Urinary bladder (tissue), 4 donors: ENCODE data around the gene ACTN1. TPM values are rescaled to one million over a fixed set of nuclear protein-coding genes. Genes with fewer than 3 reads are reported as not detected.

ENCODE experiments used
- DNase-seq: peaks from one replicate; pipeline ENCODE4 v3.0.0-alpha.2; 2015; ENCODE audit errors: extremely low spot score
- H3K27ac ChIP-seq: one replicate; pipeline ENCODE4 v1.5.1; 2013; ENCODE audit warnings: low read depth, mild to moderate bottlenecking, moderate library complexity
- H3K36me3 ChIP-seq: one replicate; pipeline ENCODE4 v1.6.1; 2013; ENCODE audit warnings: mild to moderate bottlenecking, moderate library complexity; ENCODE audit not compliant: insufficient read depth
- H3K4me1 ChIP-seq: one replicate; pipeline ENCODE4 v1.6.1; 2013; ENCODE audit warnings: mild to moderate bottlenecking, moderate library complexity; ENCODE audit not compliant: insufficient read depth
- H3K4me3 ChIP-seq: one replicate; pipeline ENCODE4 v1.5.1; 2013; ENCODE audit warnings: low read depth, low read length
- WGBS: extraction: QIAGEN DNeasy Blood & Tissue Kit; methylation state at CpG from one replicate; pipeline ENCODE4 v1.1.7; 2013; 5-methylcytosine and 5-hydroxymethylcytosine counted together
- polyA plus RNA-seq: library from polyadenylated mRNA; stranded (reverse); fragments of 200-250 nt; gene quantifications from one replicate; pipeline ENCODE4 v1.2.3, GENCODE V29; 2013
- total RNA-seq: library from RNA; depleted of rRNA; stranded (reverse); fragments of >200 nt; gene quantifications from one replicate; pipeline ENCODE4 v1.2.3, GENCODE V29; 2014
- donor health status: healthy with polysubstance abuse.
- donor health status: healthy.

Gene ACTN1
- total and polyA plus RNA-seq, 2 donors: 150 to 723 TPM

DNA sequence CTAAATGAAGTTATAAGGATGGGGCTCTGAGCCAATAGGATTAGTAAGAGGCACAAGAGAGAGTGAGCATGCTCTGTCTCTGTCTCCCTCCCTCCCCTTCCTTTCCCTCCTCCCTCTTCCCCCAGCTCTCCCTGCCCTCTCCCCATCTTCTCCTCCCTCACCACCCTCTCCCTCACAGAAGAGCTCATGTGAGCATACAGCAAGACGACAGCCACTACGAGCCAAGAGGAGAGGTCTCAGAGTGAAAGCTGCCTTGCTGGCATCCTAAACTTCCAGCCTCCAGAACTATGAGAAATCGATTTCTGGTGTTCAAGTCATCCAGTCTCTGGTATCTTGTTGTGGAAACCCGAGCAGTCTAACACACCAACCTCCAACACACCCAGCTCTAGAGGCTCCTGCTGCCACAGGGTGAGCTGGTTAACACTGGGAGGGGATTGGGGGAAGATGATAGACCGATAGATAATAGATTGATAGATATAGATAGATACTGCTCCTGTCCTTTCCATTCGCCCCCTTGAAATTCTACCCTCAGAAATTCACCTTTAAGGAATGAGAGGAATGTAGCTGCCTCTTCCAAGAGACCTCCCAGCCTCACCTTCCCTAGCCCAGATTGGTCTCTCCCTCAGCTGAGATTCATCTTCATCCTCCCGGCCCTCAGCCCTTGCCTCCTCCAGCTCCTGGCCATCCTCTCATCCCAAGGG, 25.8 kb upstream of the ACTN1 start:
- WGBS: 59% methylated on average over 7 of the region's 7 CpGs
- no peak overlapping the region for H3K27ac ChIP-seq
- H3K4me1 ChIP-seq: no peaks in the 10 kb centered on the region
- H3K36me3 ChIP-seq: no peaks in the 10 kb centered on the region
- H3K4me3 ChIP-seq: no peak overlapping the region
- DNase-seq: no peak

DNA sequence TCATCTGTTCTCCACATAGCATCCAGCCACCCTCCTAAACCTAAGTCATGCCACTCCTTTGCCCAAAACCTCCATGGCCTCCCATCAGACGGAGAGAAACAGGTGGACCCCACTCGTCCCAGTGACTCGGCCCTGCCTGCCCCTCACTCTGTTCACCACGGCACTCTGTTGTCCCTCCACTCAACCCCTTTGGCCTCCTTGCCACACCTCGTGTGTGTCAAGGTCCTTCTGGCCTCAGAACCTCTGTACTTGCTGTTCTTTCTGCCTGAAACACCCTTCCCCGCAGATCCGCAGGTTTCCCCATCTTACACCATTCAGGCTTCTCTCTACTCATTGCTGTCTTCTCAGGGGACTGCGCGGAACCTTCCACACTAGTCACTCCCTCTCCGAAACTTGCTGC, 24.5 kb upstream of the ACTN1 start:
- H3K36me3 ChIP-seq: no peaks in the 10 kb centered on the region
- no peak overlapping the region for H3K4me3 ChIP-seq
- WGBS: 92% methylated on average over 10 of the region's 10 CpGs
- no peaks in the 10 kb centered on the region for H3K4me1 ChIP-seq
- H3K27ac ChIP-seq: no peak overlapping the region
- DNase-seq: no peak

DNA sequence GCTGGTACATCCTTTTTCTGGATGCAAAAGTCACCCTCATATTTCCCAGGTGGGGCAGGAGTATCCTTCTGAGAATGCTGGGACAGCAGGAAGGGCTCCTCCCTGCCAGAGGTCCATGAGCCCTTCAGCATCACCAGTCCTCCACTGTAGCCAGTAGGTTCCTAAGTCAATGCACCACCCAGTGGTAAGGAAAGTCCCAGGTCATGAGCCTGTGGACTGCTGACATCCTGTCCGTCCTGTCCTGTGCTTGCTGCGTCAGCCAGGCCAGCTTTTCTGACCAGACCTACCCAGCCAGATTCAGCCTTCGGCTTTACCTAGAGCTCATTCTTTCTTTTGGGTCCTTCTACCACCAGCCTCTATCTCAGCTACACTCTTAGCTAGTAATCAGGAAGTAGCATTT, 23.0 kb upstream of the ACTN1 start:
- Histone ChIP-seq H3K36me3 (no peaks in the 10 kb centered on the region), H3K4me3 (no peak overlapping the region), H3K27ac (no peak overlapping the region), H3K4me1 (no peaks in the 10 kb centered on the region)
- no peak for DNase-seq
- 80% methylated on average over 3 of the region's 3 CpGs for WGBS

DNA sequence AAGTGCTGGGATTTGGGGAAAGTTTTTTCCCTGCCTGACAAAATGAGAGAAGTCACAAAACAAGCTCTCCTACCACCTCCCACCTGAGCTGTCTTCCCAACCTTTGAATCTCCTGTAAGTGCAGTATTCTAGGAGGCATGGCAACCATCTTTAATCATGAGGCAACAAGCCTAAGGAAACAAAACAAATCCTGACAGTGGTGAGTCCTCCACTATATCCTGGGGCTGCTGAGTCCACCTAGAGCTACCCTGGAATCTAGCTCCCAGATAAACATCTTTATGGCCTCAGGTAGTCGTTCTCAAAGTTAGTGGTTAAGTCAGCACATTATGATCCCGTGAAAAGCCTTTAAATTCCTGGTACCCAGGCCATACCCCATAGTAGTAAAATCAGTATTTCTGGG, 22.3 kb upstream of the ACTN1 start:
- 80% methylated on average over 2 of the region's 2 CpGs for WGBS
- H3K27ac ChIP-seq: no peak overlapping the region
- H3K36me3 ChIP-seq: no peaks in the 10 kb centered on the region

DNA sequence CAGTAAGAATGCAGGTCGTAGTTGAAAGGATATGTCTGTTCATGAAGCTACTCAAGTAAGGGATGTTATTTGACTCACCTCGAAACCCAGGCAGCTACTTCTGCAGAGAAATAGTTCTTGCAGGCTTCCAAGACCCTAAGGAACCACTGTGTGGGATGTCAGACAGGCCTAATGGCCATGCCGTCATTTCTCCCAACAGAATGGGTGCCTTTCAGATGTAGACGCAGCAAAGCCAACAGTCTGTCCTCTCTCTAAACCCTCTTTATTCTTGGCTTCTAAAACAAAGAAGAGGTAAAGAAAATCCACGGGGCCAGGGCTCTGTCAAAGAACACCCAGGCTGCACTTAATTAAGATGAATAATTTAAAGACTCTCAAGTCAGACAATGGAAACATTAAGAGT, 19.0 kb upstream of the ACTN1 start:
- DNase-seq: no peak
- H3K4me3 ChIP-seq: no peak overlapping the region
- no peak overlapping the region for H3K27ac ChIP-seq
- no peaks in the 10 kb centered on the region for H3K4me1 ChIP-seq
- WGBS: 86% methylated on average over 5 of the region's 5 CpGs
- H3K36me3 ChIP-seq: no peaks in the 10 kb centered on the region

More for the DNA sequence above, 22.3 kb upstream of the ACTN1 start:
- Histone ChIP-seq H3K4me1 (no peaks in the 10 kb centered on the region), H3K4me3 (no peak overlapping the region)
- no peak for DNase-seq

DNA sequence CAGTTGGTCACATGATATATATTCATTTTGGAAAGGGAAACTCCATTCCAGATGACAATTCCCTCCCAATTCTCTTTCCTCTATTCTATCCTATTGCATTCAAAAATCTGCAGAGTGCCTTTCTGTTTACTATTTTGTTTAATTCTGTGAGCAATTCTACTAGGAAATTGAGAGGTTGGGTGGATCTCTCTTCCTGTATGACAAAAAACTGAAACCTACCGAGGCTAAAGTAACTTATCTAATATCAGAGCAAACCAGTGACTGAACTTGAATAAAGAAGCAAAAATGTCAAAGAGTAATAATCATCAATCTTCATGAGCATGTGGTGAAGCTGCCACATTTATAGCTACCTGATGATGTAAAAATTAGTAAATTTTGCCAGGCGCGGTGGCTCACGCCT, 16.6 kb upstream of the ACTN1 start:
- Histone ChIP-seq H3K4me3 (no peak overlapping the region), H3K4me1 (no peaks in the 10 kb centered on the region), H3K36me3 (no peaks in the 10 kb centered on the region), H3K27ac (no peak overlapping the region)
- DNase-seq: no peak
- WGBS: 90% methylated on average over 4 of the region's 4 CpGs

DNA sequence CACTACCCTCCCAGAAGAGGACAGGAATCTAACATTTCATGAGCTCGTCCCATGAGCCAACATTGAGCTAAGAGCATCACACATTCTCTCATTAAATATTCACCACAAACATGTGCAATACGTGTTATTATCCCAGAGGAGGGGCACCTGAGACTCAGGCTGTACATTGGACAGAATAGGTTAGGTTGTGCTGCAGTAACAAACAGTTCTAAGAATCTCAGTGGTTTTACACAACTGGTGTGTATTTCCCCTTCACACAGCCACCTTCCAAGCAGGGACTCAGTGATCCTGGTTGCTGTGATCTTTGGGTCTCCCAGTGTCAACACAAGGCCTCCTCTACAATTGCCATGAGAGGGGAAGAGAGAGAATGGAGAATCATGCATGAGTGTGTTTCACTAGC, 15.0 kb upstream of the ACTN1 start:
- no peaks in the 10 kb centered on the region for H3K36me3 ChIP-seq
- no peaks in the 10 kb centered on the region for H3K4me1 ChIP-seq
- no peak overlapping the region for H3K4me3 ChIP-seq
- DNase-seq: no peak
- H3K27ac ChIP-seq: no peak overlapping the region
- 88% methylated on average over 2 of the region's 2 CpGs for WGBS

DNA sequence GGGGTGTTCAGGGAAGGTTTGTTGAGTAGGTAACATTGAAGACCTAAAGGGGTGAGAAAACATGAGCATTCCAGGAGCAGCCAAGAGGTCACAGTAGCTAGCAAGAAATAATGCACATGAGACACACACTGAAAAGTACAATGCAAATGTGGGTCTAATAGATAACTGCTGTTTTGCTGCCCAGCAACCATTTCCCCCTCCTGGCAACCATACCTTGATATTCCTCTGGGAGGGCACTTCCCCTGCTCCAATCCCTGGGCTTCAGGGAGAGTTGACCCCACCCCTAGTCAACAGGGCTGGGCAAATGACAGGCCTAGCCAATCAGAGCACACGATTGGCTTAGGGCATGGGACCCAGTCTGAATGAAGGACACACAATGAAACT, 8.5 kb upstream of the ACTN1 start:
- no peaks in the 10 kb centered on the region for H3K36me3 ChIP-seq
- H3K4me3 ChIP-seq: no peak overlapping the region
- H3K4me1 ChIP-seq: no peaks in the 10 kb centered on the region
- no peak overlapping the region for H3K27ac ChIP-seq
- no peak for DNase-seq
- WGBS: 80% methylated on average over 1 of the region's 1 CpG

DNA sequence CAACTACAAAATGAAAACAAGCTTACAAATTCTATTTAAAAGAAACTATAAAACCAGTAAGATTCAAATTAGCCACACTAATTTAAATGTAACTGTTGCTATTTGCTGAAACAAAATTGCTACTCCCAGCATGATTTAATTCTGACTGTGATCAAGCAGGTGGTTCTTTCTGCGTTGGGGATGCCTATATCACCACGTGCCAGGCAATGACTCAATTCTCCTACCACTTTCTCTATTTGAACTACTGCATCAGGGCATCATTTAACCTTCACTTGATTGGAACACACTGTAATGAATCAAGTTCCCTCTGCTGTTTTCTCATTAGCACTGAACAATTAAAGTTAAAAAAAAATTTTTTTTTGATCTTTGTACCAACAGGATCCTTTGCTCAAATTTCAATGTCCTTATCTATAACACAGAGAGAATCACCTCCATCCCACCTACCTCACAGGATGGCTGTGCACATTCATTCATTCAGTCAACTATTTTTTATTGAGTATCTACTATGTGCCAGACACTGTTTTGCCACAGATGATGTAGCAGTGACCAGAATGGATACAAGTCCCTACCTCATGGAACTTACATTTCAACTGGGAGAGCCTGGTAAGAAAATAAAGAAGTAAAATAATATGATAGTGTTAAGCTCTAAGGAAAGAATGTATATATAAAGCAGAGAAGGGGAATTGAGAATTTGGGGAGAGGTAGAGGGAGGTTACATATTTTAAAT, 8.0 kb upstream of the ACTN1 start:
- Histone ChIP-seq H3K4me1 (no peaks in the 10 kb centered on the region), H3K4me3 (no peak overlapping the region), H3K27ac (no peak overlapping the region), H3K36me3 (no peaks in the 10 kb centered on the region)
- WGBS: 63% methylated on average over 2 of the region's 2 CpGs
- no peak for DNase-seq

DNA sequence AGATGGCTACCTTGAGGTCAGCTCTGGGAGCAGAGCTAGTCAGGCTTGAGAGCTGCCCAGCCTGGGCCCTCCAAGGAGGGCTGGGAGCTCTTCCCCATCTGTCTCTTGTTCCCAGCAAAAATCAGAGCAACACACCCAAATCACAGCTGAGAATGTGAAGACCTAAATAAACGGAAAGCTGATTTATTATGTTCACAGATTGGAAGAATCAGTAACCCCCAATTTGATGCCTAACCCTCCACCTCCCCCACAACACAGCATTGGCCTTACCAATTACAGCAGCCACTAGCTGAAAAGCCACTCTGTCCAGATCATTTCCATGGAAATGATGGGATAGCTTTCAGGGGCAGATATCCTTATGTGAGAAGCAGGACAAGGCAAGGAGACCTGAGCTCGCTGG, 7.1 kb upstream of the ACTN1 start:
- DNase-seq: no peak
- H3K4me1 ChIP-seq: no peaks in the 10 kb centered on the region
- H3K4me3 ChIP-seq: no peak overlapping the region
- H3K27ac ChIP-seq: no peak overlapping the region
- H3K36me3 ChIP-seq: no peaks in the 10 kb centered on the region
- 42% methylated on average over 2 of the region's 2 CpGs for WGBS

DNA sequence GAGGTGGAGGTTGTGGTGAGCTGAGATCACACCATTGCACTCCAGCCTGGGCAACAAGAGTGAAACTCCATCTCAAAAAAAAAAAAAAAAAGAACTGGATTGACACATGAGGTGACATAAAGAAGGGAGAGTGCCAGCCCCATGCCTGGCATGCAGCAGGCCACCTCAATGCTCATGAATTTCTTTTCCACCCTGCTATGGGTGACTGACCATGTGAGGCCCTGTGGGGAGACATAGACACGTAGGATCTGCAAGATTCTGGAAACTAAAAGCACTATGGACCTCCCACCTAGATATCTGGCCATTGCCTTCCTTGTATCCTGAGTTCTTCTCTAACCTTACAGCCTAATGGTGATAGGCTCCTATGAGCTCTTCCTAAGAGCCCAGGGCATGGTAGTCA, 5.6 kb upstream of the ACTN1 start:
- Histone ChIP-seq H3K36me3 (no peaks in the 10 kb centered on the region), H3K4me3 (no peak overlapping the region), H3K4me1 (no peaks in the 10 kb centered on the region), H3K27ac (no peak overlapping the region)
- WGBS: 84% methylated on average over 1 of the region's 1 CpG
- no peak for DNase-seq

DNA sequence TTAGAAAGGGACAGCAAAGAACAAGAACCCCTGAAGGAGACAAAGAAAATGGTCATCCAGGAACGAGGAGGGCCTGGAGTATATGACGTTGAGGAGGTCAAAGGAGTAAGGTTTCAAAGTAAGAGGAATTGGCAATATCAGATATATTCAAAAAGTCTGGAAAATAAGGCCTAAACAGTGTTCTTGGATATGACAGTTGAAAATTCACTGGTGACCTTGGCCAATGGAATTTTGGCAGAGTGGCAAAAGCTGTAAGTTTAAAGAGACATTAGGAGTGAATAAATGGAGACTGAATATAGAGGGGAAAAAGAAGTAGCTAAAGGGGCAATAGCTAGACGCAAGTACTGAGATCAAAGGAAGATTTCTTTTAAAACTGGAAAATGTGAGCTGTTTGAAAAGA, 4.1 kb upstream of the ACTN1 start:
- H3K4me1 ChIP-seq: no peaks in the 10 kb centered on the region
- WGBS: 90% methylated on average over 3 of the region's 3 CpGs
- H3K27ac ChIP-seq: no peak overlapping the region
- no peak overlapping the region for H3K4me3 ChIP-seq
- H3K36me3 ChIP-seq: no peaks in the 10 kb centered on the region
- no peak for DNase-seq

DNA sequence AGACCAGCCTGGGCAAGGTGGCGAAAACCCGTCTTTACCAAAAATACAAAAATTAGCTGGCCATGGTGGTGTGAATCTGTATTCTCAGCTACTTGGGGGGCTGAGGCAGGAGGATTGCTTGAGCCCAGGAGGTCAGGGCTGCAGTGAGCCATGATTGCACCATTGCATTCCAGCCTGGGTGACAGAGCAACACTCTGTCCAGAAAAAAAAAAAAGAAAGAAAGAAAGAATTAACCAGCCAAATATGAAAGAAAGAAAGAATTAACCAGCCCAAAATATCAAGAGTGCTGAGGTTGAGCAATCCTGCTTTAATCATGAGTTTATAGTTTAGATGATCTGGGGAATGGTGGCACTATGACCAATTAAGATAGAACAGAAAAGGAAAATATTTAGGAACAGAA, 3.5 kb upstream of the ACTN1 start:
- no peaks in the 10 kb centered on the region for H3K4me1 ChIP-seq
- no peak overlapping the region for H3K27ac ChIP-seq
- DNase-seq: no peak
- WGBS: 98% methylated on average over 2 of the region's 2 CpGs
- H3K36me3 ChIP-seq: no peaks in the 10 kb centered on the region
- H3K4me3 ChIP-seq: no peak overlapping the region

DNA sequence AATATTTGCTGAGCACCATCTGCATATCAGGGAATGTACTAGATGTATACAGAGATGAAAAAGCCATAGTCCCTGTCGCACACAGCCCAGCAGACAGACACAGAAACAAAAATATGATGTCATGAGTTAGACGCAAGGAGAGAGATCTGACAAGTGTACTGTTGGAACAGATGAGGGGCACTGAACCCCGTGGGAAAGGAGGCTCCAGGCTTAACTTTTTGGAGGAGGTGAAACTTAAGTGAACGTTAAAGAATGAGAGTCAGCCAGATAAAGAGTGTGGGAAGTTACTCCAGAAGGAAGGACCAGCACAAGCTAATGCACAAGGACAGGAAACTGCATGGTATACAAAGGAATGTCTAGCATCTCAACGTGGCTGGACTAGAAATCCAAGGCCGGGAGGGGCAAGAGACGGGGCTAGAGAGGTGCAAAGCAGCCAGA, 2.5 kb upstream of the ACTN1 start:
- H3K4me1 ChIP-seq: no peaks in the 10 kb centered on the region
- no peak overlapping the region for H3K27ac ChIP-seq
- 35% methylated on average over 7 of the region's 7 CpGs for WGBS
- no peaks in the 10 kb centered on the region for H3K36me3 ChIP-seq
- DNase-seq: no peak
- H3K4me3 ChIP-seq: no peak overlapping the region
